H1 (cell line): ENCODE data around the gene SMYD4. TPM values are rescaled to one million over a fixed set of nuclear protein-coding genes. Genes with fewer than 3 reads are reported as not detected.

ENCODE experiments used
- ASH2L ChIP-seq: fragments of 200-600, 300-600 bp; sonication (generic); IDR thresholded peaks from one replicate; pipeline ENCODE4 v1.7.1; 2017; ENCODE audit warnings: low read length
- CHD2 ChIP-seq: IDR thresholded peaks from 2 replicates; pipeline ENCODE4 v1.6.1; 2012; ENCODE audit warnings: low read length, improper control_type of control experiment
- GABPA ChIP-seq: IDR thresholded peaks from 2 replicates; pipeline ENCODE4 v1.6.1; 2011; ENCODE audit warnings: mild to moderate bottlenecking, low read length, moderate library complexity, borderline replicate concordance; ENCODE audit not compliant: insufficient read depth
- KDM1A ChIP-seq: fragments of 200-600, 300-600 bp; sonication (generic); IDR thresholded peaks from 2 replicates; pipeline ENCODE4 v1.7.1; 2016; ENCODE audit warnings: mild to moderate bottlenecking, low read length, borderline replicate concordance
- RAD21 ChIP-seq, 2 experiments: IDR thresholded peaks in 1 of 2; conservative IDR thresholded peaks in 1 of 2; 2 replicates each; pipeline ENCODE4 v1.6.1; 2011; ENCODE audit warnings: low read depth in 2 of 2, low read length in 2 of 2, improper control_type of control experiment in 1 of 2, inconsistent platforms in 1 of 2, mild to moderate bottlenecking in 1 of 2, moderate library complexity in 1 of 2
- RBBP5 ChIP-seq: IDR thresholded peaks from 2 replicates; pipeline ENCODE4 v1.7.1; 2012; ENCODE audit warnings: low read depth, mild to moderate bottlenecking, inconsistent platforms, low read length, moderate library complexity, borderline replicate concordance
- SP1 ChIP-seq: IDR thresholded peaks from 2 replicates; pipeline ENCODE4 v1.6.1; 2011; ENCODE audit warnings: low read depth, low read length
- ZNF274 ChIP-seq: IDR thresholded peaks from 2 replicates; pipeline ENCODE4 v1.7.0; 2012; ENCODE audit warnings: low read length, borderline replicate concordance; ENCODE audit errors: extremely low read depth
- polyA plus RNA-seq, 7 experiments: library from polyadenylated mRNA; depleted of rRNA in 3 of 7; stranded (reverse) in 5 of 7; unstranded in 2 of 7; fragments of >200 nt in 5 of 7; fragments of 200-250 nt in 2 of 7; gene quantifications; 1 replicate in 5 of 7; 2 replicates in 1 of 7; 4 replicates in 1 of 7; pipeline versions ENCODE4 v1.2.1 to v1.2.3, GENCODE V29; 2011 to 2013; ENCODE audit warnings: missing spikeins in 2 of 7, mixed read lengths in 2 of 7
- total RNA-seq: library from RNA; stranded (reverse); fragmentation: NEBNext Ultra II Directional; extraction: Animal tissue kit (Norgen Biotek cat#: 25700); gene quantifications from 2 replicates; pipeline ENCODE4 v1.2.1, GENCODE V29; 2021

Gene SMYD4
- total and polyA plus RNA-seq, 2 of the 8 experiments (the other 6 are each of a cell fraction or from before 2014, with no cell fraction given), result 10.5 to 23.4 TPM

- TF ChIP-seq RAD21 (IDR thresholded peaks at IDR 0.05 in 1 of 2, conservative IDR thresholded peaks at IDR 0.05 in 1 of 2; ENCODE audit: low read depth in 2 of 2, low read length in 2 of 2) (no peak), ASH2L (no peak), RBBP5 (no peak), SP1 (no peak), CHD2 (no peak), KDM1A (no peak), GABPA (no peak), ZNF274 (no peak)
These were observed 99.1 kb downstream of the SMYD4 start (continued) for GRCh38 chr17:1730326-1731193.
